Erythroblast (primary cell): Measurements from ENCODE around the gene TGIF2.

Source experiments
- DNase-seq, 2 experiments: peaks; one replicate each; lab custom pipeline; 2025; lab: John Stamatoyannopoulos, UW
- GATA1 ChIP-seq: IDR thresholded peaks from 2 replicates; pipeline ENCODE4 v1.6.1; 2011; ENCODE audit warnings: low read depth, mild to moderate bottlenecking, control low read depth, low read length, moderate library complexity
- POLR2A ChIP-seq: IDR thresholded peaks from 2 replicates; pipeline ENCODE4 v1.6.1; 2011; ENCODE audit warnings: mild to moderate bottlenecking, low read length

Gene TGIF2

DNA sequence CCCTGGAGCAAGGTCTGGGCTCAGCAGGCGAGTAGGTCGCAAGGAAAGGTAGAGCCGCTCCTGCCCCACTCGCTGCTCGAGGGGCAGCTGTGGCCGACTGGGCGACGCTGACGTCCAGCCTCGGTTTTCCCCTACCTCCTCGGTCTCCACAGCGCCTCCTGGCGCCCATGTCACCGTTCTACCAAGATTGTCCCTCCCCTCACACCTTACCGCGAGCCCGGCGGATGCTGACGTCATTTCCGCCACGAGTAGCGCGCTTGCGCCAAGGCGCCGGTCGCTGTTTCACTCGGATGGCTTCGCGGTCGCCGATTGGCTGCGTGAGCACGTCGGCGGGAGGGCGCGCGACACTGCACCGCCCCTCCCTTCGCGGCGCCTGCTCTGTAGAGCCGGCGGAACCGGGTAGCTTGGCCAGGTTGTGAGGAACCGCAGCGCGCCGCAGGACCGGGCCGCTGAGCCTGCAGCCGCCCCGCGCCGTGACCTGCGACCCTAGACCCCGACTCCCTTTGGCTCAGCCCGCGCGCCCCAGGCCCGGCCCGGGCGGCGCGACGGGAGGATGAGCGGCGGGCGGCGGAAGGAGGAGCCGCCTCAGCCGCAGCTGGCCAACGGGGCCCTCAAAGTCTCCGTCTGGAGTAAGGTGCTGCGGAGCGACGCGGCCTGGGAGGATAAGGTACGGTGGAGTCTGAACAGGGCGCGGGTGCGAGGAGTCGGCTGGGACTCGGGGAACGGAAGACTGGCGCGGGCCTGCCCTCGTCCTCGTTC is 32.2 kb downstream of the TGIF2 start, which contains the start of gene RAB5IF:
RAB5IF (plus strand) TSS at position 381 of the 759 bp plus-strand sequence; CDS start at position 554, 173 bp downstream.
- peak; percentile 99 to 100 for DNase-seq
- TF ChIP-seq POLR2A, result peak; percentile 92
- TF ChIP-seq GATA1, result no peak

DNA sequence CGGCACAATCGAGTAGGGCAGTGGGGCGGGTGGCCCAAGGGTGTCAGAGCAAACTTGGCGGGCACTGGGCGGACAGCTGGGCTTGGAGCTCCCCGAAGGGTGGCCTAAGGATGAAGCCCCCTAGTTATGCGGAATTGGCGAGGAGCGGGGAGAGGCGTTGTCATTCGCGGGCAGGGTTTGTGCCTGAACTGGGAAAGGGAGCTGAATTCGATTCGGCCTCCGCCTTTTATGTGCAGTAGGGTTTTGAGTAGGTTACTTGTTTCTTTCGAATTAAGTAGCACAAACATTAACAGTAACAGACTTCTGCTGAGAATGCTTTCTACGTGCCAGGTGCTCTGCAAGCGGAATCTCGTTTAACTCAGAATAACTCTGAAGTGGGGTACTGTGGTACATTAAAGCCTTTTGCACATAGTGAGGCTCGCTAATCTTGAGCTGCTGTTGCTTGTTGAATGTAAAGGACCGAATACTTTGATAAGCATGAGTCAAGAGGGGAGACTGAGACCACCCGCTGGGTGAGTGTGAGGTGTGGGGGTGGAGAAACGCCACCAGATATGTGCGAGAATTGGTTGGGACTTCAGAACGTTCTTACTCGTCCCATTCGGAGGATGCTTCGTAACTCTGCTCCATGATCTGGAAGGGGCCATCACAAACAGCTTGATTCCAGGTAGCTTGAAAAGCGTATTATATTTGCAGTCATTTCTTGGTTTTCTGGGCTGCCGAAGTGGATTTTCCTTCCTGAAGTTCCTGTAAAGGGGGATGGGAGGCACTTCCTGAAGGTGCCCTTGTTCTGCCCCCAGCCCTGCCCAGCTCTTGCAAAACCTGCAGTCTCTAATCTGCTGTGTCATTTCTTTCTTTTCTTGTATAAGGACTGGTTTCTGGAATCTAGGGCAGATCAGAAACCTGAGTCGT is 33.0 kb downstream of the TGIF2 start:
- TF ChIP-seq POLR2A (no peak), GATA1 (no peak)
- DNase-seq, result peak; percentile 56 to 67

DNA sequence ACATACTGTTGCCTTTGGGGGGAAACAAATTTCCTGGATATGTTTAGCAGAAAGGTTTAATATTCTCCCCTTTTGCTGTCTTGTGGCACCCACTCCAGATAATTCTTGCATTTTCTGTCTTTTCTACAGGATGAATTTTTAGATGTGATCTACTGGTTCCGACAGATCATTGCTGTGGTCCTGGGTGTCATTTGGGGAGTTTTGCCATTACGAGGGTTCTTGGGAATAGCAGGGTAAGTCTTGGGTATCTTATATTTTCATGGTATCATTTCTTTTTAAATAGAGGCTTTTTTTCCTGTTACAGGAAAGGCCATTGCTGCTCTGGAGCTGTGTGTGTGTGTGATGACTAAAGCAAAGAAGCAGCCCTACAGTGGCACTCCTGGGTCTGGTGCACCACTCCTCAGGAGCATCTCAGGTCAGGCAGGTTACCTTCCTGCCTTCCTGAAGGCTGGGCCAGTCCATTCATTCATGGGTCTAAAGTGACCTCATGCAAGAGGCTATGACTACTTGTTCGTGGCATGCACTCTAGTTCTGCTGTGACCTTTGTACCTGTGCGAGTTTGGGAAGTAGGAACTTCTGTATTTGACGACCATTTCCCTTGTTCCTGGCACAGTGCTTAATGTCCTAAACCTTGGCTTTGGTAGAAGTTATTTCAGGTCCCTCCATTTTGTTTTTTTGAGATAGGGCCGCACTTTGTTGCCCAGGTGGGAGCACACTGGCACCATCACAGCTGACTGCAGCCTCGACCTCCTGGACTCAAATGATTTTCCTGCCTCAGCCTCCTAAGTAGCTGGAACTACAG is 34.4 kb downstream of the TGIF2 start:
- TF ChIP-seq POLR2A (no peak), GATA1 (no peak)
- DNase-seq, result peak in 1 of 2 experiments; percentile 11

DNA sequence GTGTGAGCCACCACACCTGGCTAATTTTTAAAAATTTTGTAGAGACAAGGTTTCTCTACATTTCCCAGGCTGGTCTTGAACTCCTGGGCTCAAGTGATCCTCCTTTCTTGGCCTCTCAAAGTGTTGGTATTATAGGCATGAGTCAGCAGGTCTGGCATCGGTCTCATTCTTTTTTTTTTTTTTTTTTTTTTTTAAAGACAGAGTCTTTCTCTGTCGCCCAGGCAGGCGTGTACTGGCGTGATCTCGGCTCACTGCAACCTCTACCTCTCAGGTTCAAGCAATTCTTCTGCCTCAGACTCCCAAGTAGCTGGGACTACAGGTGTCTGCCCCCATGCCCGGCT is 35.0 kb downstream of the TGIF2 start:
- DNase-seq, result peak in 1 of 2 experiments; percentile 17

DNA sequence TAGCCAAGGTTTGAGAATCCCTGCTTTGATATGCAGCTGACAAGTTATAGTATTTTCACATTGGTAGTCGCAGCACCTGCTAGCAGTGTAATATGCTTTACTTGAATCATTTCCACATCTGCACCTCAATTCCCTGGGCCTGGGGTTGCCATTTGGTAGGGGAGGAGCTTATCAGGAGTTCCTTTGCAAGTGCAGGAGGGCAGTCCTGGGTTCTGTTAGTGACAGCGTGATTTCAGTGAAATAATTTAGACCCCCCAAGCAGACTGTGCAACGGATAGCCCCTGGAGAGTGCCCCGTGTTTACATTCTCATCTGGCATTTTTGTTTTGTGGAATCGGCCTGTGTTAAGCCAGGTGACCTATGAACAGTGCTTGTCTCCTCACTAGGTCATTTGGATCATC is 38.2 kb downstream of the TGIF2 start:
- no peak for TF ChIP-seq POLR2A
- DNase-seq, result no peak

DNA sequence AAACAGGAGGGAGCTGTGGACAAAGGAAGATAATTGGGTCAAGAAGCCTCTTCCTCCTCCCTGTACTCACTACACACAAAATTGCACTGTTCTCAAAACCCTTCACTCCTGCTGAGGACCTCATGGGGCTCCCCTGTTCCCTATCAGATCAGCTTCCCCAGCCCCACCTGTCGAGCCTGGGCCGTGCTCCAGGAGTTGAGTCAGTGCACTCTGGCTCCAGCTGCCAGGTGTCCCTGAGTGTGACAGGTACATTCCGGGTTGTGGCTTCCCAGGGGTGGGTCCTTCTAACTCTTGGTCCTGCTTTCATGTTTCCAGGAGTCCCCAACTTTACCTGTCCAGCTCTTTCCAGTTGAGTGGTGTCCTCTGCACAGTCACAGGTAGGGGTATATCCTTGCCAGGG is 40.6 kb downstream of the TGIF2 start:
- DNase-seq, result no peak
- TF ChIP-seq GATA1 (no peak), POLR2A (no peak)

DNA sequence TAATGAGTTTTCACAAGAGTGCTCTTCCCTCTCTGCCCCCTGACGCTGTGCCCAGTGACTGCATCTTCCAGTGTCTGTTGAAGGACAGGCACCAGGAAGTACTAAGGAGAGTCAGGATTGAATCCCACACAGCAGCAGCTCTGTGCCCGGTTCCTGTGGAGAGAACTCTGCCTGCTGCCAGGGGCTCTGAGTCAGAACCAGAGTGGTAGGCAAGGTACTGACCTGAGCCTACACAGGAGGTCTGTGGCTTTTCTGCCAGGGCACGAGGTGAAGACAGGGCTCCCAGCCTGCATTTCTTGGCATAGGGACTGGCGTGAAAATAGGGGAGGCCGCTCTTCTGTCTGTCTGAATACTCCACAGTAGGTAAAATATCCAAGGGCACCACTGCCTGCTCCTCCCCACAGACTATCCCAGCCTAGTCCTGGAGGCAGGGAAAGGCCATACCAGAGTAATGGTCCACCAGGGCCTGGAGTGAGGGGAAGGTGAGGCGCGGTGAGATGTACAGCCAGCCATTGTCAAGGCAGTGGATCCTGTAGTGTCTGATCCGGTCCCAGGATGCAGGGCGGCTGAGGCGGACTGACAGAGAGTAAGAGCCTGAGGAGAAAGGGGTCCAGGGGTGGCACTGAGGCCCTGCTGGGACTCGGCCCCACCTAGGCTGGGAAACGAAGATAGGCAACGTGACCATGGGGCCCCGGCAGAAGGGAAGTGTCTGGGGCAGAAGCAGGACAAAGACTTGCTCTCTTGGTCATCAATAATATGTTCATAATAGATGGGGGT is 41.6 kb downstream of the TGIF2 start:
- no peak for TF ChIP-seq POLR2A
- no peak for TF ChIP-seq GATA1
- no peak for DNase-seq

DNA sequence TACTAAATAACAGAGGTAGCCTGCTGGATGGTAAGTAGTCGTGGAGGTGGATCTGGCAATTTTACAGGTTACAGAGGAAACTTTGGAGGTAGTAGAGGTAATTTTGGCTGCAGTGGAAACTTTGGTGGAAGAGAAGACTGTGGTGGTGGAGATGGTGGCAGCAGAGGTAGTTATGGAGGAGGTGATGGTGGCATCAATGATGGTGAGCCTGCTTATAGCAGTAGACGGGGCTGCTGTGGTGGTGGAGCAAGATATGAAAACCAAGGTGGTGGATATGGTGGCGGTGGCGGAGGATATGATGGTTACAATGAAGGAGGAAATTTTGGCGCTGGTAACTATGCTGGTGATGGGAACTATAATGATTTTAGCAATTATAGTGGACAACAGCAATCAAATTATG is 47.5 kb downstream of the TGIF2 start:
- DNase-seq, result no peak
- TF ChIP-seq GATA1 (no peak), POLR2A (no peak)

DNA sequence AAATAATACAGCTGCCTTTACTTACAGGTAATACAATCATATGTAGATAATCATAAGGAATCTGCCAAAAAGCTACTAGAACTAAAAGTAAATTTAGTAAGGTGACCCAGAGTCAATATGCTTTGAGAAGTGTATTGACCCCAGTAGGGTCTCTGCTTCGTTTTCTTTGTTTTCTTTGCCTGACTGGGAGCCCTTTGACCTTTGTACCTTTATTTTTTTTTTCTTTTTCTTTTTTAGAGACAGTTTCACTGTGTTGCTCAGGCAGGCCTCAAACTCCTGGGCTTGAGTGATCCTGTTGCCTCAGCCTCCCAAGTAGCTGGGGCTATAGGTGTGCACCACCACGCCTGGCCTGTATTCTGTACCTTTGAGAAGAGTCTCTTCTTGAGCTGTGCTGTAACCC is 50.0 kb downstream of the TGIF2 start:
- TF ChIP-seq GATA1, result no peak
- no peak for TF ChIP-seq POLR2A
- DNase-seq, result no peak

DNA sequence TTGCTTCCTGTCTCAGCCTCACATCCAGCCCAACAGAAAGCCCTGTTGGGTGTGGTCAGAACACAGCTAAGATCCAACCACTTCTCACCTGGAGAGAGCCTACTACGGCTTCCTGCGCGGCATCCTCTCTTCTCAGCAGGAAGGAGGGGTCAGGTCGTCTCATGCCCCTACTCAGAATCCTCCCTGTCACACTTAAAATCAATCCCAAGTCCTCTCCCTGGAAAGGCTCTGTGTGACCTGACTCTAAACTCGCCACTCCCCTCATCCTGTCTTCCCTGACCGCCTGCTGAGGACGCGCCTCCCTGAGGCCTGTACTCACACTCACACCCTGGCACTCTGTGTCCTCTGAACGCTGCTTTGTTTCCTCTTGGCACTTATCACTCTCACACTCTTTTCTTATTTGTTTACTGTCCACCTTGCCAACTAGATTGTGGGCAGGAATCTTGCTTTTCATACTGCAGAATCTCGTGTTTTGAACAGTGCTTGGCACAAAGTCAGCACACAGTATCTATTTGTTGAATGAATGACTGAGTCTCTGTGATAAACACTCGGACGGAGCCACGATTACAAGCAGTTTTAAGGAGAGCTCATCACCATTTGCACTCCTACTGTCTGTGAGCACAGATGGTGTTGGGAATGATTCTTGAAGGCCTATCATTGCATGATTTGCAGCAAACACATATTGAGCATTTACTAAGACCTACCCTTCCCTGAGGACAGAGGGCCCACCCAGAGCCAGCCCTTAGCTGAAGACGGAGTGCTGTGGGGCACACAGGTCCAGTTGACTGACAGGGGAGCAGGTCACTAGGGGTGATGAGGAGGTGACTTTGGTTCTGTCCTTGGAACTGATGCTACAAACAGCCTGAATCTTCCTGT is 50.9 kb downstream of the TGIF2 start:
- no peak for TF ChIP-seq POLR2A
- TF ChIP-seq GATA1, result no peak
- DNase-seq, result peak; percentile 26 to 59

DNA sequence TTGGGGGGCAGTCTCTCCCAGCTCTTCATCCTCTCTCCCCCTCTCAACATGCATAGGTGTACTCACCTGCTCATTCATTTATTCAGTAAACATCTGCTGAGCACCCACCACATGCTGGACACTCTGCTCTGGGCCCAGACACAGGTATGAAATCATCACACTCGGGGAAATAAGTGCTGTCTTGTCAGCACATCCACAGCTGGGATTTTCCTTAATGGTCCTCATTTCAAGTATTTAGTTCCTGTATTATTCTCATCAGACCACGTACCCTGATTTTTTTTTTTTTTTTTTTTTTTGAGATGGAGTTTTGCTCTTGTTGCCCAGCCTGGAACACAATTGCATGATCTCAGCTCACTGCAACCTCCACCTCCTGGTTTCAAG is 51.5 kb downstream of the TGIF2 start:
- TF ChIP-seq GATA1 (no peak), POLR2A (no peak)
- no peak for DNase-seq

DNA sequence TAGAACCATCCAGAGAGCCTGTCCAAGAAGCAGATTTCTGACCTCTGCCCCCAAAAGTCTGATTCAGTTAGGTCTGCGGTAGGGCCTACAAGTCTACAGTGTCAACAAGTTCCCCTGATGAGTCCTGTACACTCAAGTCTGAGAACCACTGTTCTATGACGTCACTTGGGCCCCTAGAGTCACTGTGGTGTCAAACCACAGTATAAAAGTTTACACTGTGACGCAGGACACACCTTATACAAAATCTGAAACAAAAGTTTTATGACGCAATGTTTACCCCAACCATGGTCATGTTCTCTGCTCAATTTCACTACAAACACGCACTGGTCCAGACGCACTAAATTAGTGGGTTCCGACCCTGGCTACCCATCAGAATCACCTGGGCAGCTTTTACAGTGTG is 54.7 kb downstream of the TGIF2 start:
- no peak for TF ChIP-seq POLR2A
- no peak for TF ChIP-seq GATA1
- no peak for DNase-seq
